ENCODE measurements around the gene COL19A1. TPM values are rescaled to one million over a fixed set of nuclear protein-coding genes. Genes with fewer than 3 reads are reported as not detected.

COL19A1 gene
- total RNA-seq, 1 donor from 2014 or later: under 0.01 TPM

- H3K4me3 ChIP-seq (ENCODE audit: low read depth, low read length): no peak overlapping the region
- TF ChIP-seq, protein P1, sequence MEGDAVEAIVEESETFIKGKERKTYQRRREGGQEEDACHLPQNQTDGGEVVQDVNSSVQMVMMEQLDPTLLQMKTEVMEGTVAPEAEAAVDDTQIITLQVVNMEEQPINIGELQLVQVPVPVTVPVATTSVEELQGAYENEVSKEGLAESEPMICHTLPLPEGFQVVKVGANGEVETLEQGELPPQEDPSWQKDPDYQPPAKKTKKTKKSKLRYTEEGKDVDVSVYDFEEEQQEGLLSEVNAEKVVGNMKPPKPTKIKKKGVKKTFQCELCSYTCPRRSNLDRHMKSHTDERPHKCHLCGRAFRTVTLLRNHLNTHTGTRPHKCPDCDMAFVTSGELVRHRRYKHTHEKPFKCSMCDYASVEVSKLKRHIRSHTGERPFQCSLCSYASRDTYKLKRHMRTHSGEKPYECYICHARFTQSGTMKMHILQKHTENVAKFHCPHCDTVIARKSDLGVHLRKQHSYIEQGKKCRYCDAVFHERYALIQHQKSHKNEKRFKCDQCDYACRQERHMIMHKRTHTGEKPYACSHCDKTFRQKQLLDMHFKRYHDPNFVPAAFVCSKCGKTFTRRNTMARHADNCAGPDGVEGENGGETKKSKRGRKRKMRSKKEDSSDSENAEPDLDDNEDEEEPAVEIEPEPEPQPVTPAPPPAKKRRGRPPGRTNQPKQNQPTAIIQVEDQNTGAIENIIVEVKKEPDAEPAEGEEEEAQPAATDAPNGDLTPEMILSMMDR (conservative IDR thresholded peaks at IDR 0.05; ENCODE audit: low read depth, low read length): no peak
- no peak for DNase-seq (ENCODE audit: low read depth)
Measured at GRCh38 chr6:69900869-69901268, 34.5 kb downstream of the COL19A1 start.

GRCh38 chr6:69901361-69901760, 35.0 kb downstream of the COL19A1 start:
- no peak overlapping the region for H3K4me3 ChIP-seq (ENCODE audit: low read depth, low read length)
- DNase-seq (ENCODE audit: low read depth): no peak
- TF ChIP-seq, protein P1 (conservative IDR thresholded peaks at IDR 0.05; ENCODE audit: low read depth, low read length): no peak

DNA sequence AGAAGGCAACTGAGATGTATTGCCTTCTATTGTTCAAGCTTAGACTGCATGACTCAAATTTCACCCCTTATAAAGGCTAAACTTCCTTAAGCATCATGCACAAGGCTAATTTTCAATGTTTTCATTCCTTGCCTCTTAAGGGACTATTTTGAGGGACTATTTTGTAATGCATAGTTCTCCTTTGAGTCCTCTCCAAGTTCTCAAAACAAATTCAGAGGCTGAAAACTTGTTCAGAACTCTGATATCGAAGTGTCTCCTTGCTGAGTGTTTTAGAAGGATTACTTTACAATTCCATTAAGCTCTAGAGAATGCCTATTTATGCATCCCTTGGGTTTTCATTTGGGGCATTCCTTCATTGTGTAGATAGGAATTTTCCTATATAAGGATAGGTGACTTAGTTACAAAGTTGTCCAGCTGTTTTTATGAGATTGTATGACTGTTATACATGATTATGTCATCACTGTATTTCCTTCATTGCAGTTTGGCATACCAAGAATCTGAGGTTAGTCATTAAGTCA, 41.7 kb downstream of the COL19A1 start:
- DNase-seq (ENCODE audit: low read depth): no peak
- no peak overlapping the region for H3K4me3 ChIP-seq (ENCODE audit: low read depth, low read length)
- TF ChIP-seq, protein P1 (conservative IDR thresholded peaks at IDR 0.05; ENCODE audit: low read depth, low read length): no peak

DNA sequence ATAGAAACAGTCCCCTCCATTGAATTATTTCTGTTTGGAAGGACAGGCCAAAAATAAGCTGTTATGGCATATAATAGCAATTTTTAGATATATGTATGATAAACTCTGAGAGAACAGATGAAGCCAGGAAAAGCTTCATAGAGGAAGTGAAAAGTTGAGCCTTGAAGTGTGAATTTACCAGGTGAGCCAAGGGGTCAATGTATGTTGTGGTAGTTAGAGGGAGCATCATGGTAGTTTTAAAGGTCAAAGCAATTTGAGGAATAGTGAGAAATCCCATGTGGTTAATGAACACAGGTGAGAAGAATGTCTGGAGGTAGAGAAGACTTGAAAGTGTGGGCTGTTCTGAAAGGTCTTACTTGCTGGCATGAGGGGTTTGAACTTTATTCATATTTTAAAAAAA, 47.0 kb downstream of the COL19A1 start:
- DNase-seq (ENCODE audit: low read depth): no peak
- TF ChIP-seq, protein P1 (conservative IDR thresholded peaks at IDR 0.05; ENCODE audit: low read depth, low read length): no peak
- H3K4me3 ChIP-seq (ENCODE audit: low read depth, low read length): no peak overlapping the region

DNA sequence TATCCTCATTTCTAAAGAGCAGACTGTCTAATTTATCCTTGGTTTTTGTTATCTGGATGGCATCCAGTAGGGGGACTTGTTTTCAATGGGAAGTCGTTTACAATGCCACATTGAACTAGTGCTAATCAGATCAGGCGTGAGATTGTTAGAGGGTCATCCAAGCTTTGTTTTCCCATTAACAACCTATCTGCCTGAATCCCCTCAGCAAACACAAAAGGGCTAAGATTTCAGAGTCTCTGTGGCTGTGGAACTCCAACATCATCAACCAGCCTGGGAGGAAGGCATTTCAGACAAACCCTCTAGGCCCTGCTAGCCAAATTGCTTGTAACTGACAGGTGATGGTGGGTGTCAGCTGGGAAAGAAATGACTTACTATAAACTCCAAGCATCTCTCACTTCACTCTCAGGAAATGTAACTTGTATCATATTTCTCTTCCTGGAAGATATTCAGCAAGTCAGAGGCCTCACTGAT, 47.7 kb downstream of the COL19A1 start:
- TF ChIP-seq, protein P1 (conservative IDR thresholded peaks at IDR 0.05; ENCODE audit: low read depth, low read length): peak; percentile 25
- no peak overlapping the region for H3K4me3 ChIP-seq (ENCODE audit: low read depth, low read length)
- no peak for DNase-seq (ENCODE audit: low read depth)

GRCh38 chr6:69915346-69915745, 49.0 kb downstream of the COL19A1 start:
- H3K4me3 ChIP-seq (ENCODE audit: low read depth, low read length): no peak overlapping the region
- TF ChIP-seq, protein P1 (conservative IDR thresholded peaks at IDR 0.05; ENCODE audit: low read depth, low read length): no peak
- no peak for DNase-seq (ENCODE audit: low read depth)

GRCh38 chr6:69917834-69918233, 51.5 kb downstream of the COL19A1 start:
- DNase-seq (ENCODE audit: low read depth): peak; percentile 72
- TF ChIP-seq, protein P1 (conservative IDR thresholded peaks at IDR 0.05; ENCODE audit: low read depth, low read length): no peak

More at GRCh38 chr6:69917834-69918233, 51.5 kb downstream of the COL19A1 start:
- H3K4me3 ChIP-seq (ENCODE audit: low read depth, low read length): no peak overlapping the region
